Epithelial cell of proximal tubule (primary cell): ENCODE data around the gene ALPK3. TPM values are rescaled to one million over a fixed set of nuclear protein-coding genes. Genes with fewer than 3 reads are reported as not detected.

Source experiments
- DNase-seq: peaks from one replicate; pipeline ENCODE4 v3.0.0-alpha.2; 2011; ENCODE audit warnings: low read depth
- H3K4me3 ChIP-seq: 2 replicates; pipeline ENCODE4 v1.5.1; 2011; ENCODE audit warnings: low read depth, mild to moderate bottlenecking, low read length
- CTCF ChIP-seq: conservative IDR thresholded peaks from 2 replicates; pipeline ENCODE4 v1.5.1; 2012; ENCODE audit warnings: low read depth, mild to moderate bottlenecking, low read length
- total RNA-seq: library from RNA; depleted of rRNA; stranded (reverse); fragments of >200 nt; gene quantifications from 2 replicates; pipeline ENCODE4 v1.2.3, GENCODE V29; 2015

The ALPK3 gene
- total RNA-seq, 1 donor from 2014 or later: 30.8 TPM

- no peak for TF ChIP-seq CTCF
- no peak for DNase-seq
These were observed 51.1 kb downstream of the ALPK3 start for GRCh38 chr15:84868037-84868880.

GRCh38 chr15:84869510-84869909 is 52.4 kb downstream of the ALPK3 start:
- H3K4me3 ChIP-seq: no peak overlapping the region
- no peak for TF ChIP-seq CTCF
- DNase-seq: no peak

More at GRCh38 chr15:84868037-84868880, 51.1 kb downstream of the ALPK3 start:
- no peak overlapping the region for H3K4me3 ChIP-seq

- no peak for DNase-seq
- TF ChIP-seq CTCF: peak; percentile 18
These were observed 54.4 kb downstream of the ALPK3 start for GRCh38 chr15:84871428-84871985.

GRCh38 chr15:84872009-84872910 is 55.1 kb downstream of the ALPK3 start:
- no peak overlapping the region for H3K4me3 ChIP-seq
- no peak for TF ChIP-seq CTCF
- DNase-seq: no peak

More at GRCh38 chr15:84871428-84871985, 54.4 kb downstream of the ALPK3 start:
- no peak overlapping the region for H3K4me3 ChIP-seq

- no peak overlapping the region for H3K4me3 ChIP-seq
- DNase-seq: no peak
- no peak for TF ChIP-seq CTCF
These were observed 56.8 kb downstream of the ALPK3 start for GRCh38 chr15:84873997-84874396.

GRCh38 chr15:84874981-84875699 is 58.0 kb downstream of the ALPK3 start:
- H3K4me3 ChIP-seq: no peak overlapping the region
- TF ChIP-seq CTCF: no peak
- no peak for DNase-seq
